GM19395 (cell line): Measurements from ENCODE around the gene THBS2.
"Not testable (repeated sequence)": the region's sequence is repeated elsewhere in the genome, so short reads cannot be mapped to it uniquely, and the experiment has no call there.

ENCODE experiments used
- ATAC-seq: cut with Tn5 transposase; IDR thresholded peaks from one replicate; pipeline ENCODE4 v1.9.1; 2021; ENCODE audit warnings: mild to moderate bottlenecking, moderate library complexity; ENCODE audit not compliant: unreplicated experiment

Gene THBS2

DNA sequence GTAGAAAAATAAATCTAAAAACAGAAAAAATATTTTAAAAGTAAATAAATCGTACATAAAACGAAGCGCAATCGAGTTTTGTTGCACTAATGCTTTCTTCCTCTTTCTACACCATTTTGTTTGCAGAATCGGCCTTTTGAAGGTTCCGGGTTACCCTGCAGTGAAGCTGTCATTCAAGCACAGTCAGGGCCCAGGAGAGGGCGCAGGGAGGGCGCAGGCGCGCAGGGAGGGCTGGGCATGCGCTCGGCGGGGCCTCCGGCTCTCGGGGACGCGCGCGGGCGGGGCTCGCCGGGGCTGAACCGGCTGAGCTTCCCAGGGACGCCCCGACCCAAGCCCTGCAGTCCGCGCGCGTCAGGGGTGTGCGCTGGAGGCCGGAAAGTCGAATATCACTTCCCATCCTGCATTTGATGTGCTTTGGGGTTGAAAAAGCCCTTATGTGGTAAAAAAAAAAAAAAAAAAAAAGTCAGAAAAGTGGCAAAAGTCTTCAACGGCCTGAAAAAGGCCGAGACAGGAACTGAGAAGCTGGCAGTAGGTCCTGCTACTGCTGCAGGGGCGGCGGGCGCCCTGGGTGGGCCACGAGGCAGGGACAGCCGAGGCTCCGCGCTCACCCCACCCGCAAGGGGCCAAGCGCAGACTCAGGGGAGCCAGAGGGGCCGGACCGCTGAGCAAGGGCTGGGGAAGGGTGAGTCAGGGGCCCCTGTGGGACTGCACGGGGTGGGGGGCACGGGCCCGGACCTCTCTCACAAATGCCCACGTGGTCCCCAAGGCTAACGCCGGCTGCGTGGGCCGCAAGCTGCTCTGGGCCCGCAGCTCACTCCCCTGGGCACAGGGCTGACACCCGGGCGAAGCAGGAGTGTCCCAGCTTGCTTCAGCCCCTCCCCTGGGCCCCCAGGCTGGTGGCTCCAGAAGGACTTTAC, 40.5 kb downstream of the THBS2 start:
- ATAC-seq: peak; percentile 99

GRCh38 chr6:169212436-169212835, 41.2 kb downstream of the THBS2 start:
- ATAC-seq: no peak

GRCh38 chr6:169211881-169212280, 41.8 kb downstream of the THBS2 start:
- ATAC-seq: no peak

DNA sequence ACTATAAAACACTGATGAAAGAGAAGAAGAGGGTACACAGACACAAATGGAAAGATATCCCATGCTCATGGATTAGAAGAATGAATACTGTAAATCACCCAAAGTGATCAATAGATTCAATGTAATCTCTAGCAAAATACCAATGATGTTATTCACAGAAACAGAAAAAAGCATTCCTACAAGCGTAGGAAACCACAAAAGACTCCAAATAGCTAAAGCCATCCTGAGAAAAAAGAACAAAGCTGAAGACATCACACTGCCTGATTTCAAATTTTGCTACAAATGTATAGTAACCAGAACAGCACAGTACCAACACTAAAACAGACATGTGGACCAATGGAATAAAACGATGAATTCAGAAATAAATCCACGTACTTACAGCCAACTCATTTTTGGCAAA, 43.0 kb downstream of the THBS2 start:
- no peak for ATAC-seq

DNA sequence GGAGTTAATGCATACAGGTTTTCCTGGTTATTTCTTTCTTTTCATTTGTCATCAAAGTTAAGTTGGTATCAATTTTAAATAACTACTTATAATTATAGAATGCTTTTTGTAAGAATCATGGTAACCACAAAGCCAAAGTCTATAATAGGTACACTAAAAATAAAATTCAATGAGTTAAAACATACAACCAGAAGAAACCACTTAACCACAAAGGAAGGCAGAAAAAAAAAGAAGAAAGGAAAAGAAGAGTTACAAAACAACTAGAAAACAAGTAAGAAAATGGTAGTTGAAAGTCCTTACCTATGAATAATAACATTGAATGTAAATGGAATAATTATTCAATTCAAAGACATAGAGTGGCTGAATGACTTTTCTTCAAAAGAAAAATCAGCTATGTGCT, 45.6 kb downstream of the THBS2 start:
- no peak for ATAC-seq

DNA sequence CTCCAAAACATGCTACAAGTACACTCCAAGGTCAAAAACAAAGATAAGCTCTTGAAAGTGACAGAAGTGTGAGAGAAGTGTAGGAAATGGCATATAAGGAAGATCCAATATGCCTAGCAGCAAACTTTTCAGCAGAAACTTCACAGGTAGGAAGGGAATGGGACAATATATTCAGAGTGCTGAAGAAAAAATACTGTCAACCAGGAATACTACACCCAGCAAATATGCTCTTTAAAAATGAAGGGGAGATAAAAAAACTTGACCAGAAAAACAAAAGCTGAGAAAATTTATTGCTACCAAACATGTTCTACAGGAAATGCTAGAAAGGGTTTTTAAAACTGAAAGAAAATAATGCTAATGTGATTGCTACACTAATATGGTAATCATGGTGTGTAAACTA, 46.2 kb downstream of the THBS2 start:
- ATAC-seq: no peak

DNA sequence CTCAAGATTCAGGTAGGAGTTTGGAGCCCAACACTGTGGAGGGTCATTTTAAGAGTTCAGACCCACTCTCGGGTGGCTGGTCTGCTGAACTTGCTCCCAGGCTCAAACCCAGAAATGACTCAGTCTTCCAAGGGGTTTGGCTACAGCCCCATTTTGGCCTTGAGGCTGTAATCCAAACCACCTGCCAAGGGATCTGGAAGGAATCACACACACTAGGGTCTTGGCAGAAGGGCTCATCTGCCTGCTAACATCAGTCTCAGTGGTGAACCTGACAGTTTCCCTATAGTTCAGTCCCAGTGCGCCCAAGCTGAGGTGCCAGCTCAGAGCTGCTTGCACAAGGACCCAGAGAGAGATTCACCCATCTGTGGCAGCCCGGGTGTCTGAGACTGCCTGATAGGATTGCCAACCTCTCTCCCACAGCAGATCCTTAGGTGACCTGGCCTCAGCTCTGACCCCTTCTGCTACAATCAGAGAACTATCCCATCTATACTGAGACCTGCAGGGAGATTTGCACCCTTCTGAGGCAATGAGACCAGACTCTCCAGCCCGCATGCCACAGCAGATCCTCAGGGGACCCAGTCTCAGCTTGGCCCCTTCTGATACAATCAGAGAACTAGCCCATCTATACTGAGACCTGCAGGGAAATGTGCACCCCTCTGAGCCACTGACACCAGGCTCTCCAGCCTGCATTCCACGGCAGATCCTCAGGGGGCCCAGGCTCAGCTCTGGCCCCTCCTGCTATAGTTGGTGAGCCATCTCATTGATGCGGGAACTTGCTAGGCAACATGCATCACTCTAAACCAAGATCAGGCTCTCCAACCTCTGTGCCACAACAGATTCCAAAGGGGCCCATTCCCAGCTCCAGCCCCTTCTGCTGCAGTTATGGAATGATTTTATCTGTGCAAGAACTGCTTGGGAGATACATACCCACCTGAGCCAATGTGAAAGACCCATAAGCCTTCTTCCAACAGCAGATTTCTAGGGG, 48.2 kb downstream of the THBS2 start:
- no peak for ATAC-seq

GRCh38 chr6:169204167-169204566, 49.5 kb downstream of the THBS2 start:
- no peak for ATAC-seq

DNA sequence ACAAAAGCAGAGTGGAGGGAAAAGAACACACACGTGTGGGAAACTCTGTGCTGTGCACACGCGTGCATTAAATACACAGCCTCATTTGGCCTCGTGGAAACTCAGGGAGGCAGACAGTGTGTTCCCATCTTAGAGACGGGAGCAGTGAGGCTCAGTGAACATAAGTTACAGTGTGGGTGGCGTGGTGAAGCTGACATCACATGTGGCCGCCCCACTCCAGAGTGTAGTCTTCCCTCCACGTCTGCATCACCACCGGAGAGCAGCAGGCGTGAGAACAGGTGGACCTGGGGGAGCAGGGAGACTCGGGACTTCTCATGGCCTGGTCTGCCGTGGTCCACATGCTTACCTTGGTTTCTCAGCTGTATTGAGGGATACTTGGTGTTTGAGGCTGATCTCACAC, 51.7 kb downstream of the THBS2 start:
- no peak for ATAC-seq

DNA sequence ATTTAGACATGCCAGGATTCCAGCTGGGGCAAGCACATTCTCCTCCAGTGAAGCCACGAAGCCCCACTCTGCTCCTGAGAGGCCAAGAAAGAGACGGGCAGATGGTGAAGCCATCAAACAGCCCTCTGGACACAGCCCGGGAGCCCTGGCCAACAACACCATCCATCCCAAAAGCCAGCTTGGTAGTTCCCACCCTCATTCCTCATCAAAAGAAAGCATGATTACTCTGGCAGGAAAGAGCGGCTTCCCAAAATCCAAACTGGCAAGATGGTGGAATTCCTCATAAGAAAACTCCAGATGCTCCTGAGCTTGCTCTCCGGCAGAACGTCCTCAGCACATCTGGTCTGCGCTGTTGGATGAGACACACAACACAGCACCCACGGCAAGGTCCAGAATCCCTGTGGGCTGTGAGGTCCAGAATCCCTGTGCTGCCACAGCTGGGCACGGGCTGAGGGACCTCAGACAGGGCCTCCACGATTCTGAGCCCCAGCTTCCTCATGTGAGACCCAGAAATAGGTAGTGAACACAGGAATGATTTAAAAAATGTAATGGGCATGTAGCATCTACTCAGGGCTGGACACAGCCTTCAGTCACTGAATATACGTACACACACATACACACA, 52.6 kb downstream of the THBS2 start:
- ATAC-seq: no peak

DNA sequence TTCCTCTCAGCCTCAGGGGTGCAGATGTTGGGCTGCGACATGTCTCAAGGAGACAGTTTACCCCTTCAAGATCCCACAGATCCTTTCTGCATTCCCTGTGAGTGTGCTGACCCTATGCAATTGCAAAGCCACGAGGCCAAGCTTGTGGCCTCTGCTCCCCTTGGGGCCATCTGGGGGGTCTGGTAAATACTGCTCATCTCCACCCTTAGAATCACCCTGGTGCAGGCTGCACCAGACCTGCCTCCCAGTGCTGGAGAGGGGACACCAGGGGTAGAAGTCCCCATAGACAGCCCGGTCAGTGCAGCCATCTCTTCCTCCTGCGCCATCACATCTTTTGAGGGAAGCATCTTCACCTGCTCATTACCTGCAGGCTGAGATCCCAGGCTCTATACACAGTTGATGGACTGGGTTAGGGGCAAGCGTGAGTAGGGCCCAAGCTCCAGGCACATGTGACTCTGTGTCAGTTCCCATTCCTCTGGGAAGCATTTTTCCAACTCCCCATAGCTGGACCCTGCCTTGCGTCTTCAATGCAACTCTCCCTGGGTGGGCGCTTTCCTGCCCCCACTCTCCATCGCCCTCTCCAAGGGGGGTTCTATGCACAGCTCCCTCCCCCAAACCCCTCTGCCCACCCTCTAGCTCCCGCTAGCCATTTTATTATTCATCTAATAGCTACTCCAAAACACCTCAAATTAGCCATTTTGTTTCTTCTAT, 53.9 kb downstream of the THBS2 start:
- ATAC-seq: no peak

- no peak for ATAC-seq
Observed at GRCh38 chr6:169198885-169199284, 54.8 kb downstream of the THBS2 start.

GRCh38 chr6:169197929-169198328, 55.7 kb downstream of the THBS2 start:
- ATAC-seq: not testable (repeated sequence)

- ATAC-seq: not testable (repeated sequence)
Observed at GRCh38 chr6:169196279-169196678, 57.4 kb downstream of the THBS2 start.

DNA sequence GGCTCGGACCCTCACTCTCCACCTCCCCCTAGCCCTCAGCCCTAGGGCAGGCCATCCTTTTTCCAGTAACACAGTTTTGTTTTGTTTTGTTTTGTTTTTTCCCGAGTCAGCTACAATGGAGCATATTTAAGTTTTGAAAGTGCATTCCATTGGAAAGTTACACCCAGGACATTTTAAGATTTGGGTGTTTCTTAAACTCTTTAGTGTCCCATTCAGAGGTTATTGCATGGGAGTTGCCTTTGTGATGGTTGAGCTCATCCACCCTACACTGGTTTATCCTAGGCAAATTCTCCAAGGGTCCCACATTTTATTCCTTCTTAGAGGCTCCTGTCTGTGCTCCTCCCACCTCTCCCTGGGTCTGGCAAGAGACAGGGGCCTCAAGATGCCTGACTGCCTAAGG, 58.9 kb downstream of the THBS2 start:
- no peak for ATAC-seq

DNA sequence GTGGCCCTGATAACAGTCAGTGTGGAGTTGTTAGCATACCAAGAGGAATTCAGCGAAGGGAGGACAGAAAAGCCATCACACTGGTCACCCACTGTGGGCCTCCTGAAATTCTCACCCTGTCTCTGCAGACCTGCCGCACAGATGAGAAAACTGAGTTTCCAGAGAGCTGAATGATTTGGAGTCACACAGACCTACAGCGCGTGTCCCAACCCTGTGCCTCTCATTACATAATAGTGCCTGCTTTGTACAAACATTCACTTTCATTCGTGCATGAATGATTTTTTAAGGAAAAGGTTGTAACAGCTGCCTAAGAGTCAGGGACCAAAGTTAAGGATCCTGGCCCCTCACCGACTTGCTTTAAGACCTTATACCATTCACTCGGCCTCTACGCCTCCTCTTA, 62.7 kb downstream of the THBS2 start:
- no peak for ATAC-seq

DNA sequence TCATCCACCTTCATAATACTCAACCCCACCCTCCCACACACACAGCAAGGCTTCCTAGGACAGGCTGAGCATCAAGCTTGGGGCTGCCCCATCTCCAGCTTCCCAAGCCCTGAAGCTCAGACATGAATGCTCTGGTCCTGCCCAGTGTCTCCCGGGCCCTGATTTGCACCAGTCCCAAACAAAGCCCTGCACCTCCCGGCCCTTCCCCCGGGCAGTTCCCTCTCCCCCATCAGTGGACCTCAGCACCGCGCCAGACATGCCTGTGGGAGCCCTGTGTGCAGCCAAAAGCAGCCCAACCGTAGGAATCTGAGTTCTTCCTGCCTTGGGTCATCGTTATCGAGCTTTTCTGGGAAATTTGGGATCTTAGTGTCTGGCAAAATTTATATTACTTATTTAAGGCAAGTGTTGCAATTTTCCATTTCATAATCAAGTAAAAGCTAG, 63.5 kb downstream of the THBS2 start:
- no peak for ATAC-seq

DNA sequence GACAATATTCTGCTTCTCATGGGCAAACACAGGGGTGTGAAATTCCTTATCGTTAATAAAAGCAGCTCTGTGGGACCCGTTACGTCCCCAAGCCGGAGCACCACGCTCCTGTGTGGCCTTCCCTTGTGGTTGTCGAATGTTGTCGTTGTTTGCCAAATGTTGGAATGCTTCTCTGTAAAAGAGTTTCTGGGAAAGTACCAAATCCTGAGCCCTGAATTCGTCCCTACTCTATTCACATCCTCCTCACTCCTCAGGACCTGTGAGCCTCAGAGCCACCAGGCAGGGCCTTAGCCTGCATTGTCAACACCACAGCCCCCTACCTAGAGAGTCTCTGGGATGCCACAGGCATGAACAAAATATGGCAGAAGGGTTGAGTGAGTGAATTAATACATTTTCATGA, 64.0 kb downstream of the THBS2 start:
- no peak for ATAC-seq

- ATAC-seq: no peak
Observed at GRCh38 chr6:169189182-169189581, 64.5 kb downstream of the THBS2 start.

DNA sequence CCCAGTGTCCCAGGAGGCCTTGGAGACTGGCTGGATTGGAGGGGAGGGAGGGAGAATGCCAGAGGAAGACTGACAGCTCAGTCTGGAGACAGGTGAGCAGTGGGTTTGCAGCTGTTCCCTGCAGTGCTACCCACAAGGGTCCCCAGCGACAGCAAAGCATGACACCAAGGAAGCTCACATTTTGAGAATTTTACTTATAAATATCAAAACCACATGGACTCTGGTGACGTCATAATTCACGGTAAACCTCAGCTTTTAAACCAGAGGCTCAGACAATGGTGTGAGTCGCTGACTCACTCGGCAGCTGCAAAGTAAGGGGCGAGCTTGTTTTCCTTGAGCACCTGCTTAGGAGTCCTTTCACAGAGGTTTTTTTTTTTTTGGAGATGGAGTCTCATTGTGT, 65.2 kb downstream of the THBS2 start:
- no peak for ATAC-seq
